ENCODE measurements around the gene C8A. TPM values are rescaled to one million over a fixed set of nuclear protein-coding genes. Genes with fewer than 3 reads are reported as not detected.

Gene C8A
- total RNA-seq, 2 experiments from 2014 or later = not detected

- Mint-ChIP-seq H3K27me3 (no peaks in the 10 kb centered on the region), H3K4me1 (no peaks in the 10 kb centered on the region), H3K27ac (no peak overlapping the region), H3K36me3 (no peaks in the 10 kb centered on the region), H3K9me3 (peaks cover 2% of the 10 kb centered on the region), H3K4me3 (no peak overlapping the region)
- DNase-seq (no peak), ATAC-seq (ENCODE audit: low read depth) (no peak)
- POLR2A ChIA-PET = no interaction called here
These were observed 26.2 kb downstream of the C8A start for GRCh38 chr1:56880774-56881173.

GRCh38 chr1:56881417-56881816 is 26.8 kb downstream of the C8A start:
- no peak overlapping the region for H3K27ac Mint-ChIP-seq
- no peak overlapping the region for H3K4me3 Mint-ChIP-seq
- no peak for DNase-seq
- peaks cover 2% of the 10 kb centered on the region for H3K9me3 Mint-ChIP-seq
- ATAC-seq (ENCODE audit: low read depth) = no peak
- H3K27me3 Mint-ChIP-seq = no peaks in the 10 kb centered on the region
- POLR2A ChIA-PET = no interaction called here
- no peaks in the 10 kb centered on the region for H3K36me3 Mint-ChIP-seq
- H3K4me1 Mint-ChIP-seq = no peaks in the 10 kb centered on the region

GRCh38 chr1:56890229-56890628 is 35.6 kb downstream of the C8A start:
- POLR2A ChIA-PET = no interaction called here
- H3K36me3 Mint-ChIP-seq = no peaks in the 10 kb centered on the region
- H3K4me1 Mint-ChIP-seq = no peaks in the 10 kb centered on the region
- H3K27me3 Mint-ChIP-seq = no peaks in the 10 kb centered on the region
- H3K27ac Mint-ChIP-seq = no peak overlapping the region
- H3K4me3 Mint-ChIP-seq = no peak overlapping the region
- no peak for ATAC-seq (ENCODE audit: low read depth)
- no peaks in the 10 kb centered on the region for H3K9me3 Mint-ChIP-seq
- DNase-seq = no peak

GRCh38 chr1:56894014-56894413 is 39.4 kb downstream of the C8A start:
- DNase-seq (no peak), ATAC-seq (ENCODE audit: low read depth) (no peak)
- no peaks in the 10 kb centered on the region for H3K4me1 Mint-ChIP-seq
- no peak overlapping the region for H3K27ac Mint-ChIP-seq
- no peak overlapping the region for H3K4me3 Mint-ChIP-seq
- POLR2A ChIA-PET = no interaction called here
- no peaks in the 10 kb centered on the region for H3K9me3 Mint-ChIP-seq
- no peaks in the 10 kb centered on the region for H3K27me3 Mint-ChIP-seq
- no peaks in the 10 kb centered on the region for H3K36me3 Mint-ChIP-seq

- POLR2A ChIA-PET = no interaction called here
- H3K9me3 Mint-ChIP-seq = no peaks in the 10 kb centered on the region
- DNase-seq (no peak), ATAC-seq (ENCODE audit: low read depth) (no peak)
- H3K4me3 Mint-ChIP-seq = no peak overlapping the region
- no peaks in the 10 kb centered on the region for H3K4me1 Mint-ChIP-seq
- H3K27me3 Mint-ChIP-seq = no peaks in the 10 kb centered on the region
- H3K27ac Mint-ChIP-seq = no peak overlapping the region
- H3K36me3 Mint-ChIP-seq = no peaks in the 10 kb centered on the region
These were observed 42.8 kb downstream of the C8A start for GRCh38 chr1:56897150-56898004.

GRCh38 chr1:56898005-56898373 is 43.4 kb downstream of the C8A start:
- DNase-seq = no peak
- no peaks in the 10 kb centered on the region for H3K9me3 Mint-ChIP-seq
- no peaks in the 10 kb centered on the region for H3K36me3 Mint-ChIP-seq
- H3K4me1 Mint-ChIP-seq = no peaks in the 10 kb centered on the region
- POLR2A ChIA-PET = no interaction called here
- no peak overlapping the region for H3K4me3 Mint-ChIP-seq
- ATAC-seq (ENCODE audit: low read depth) = no peak
- no peak overlapping the region for H3K27ac Mint-ChIP-seq
- no peaks in the 10 kb centered on the region for H3K27me3 Mint-ChIP-seq

GRCh38 chr1:56898879-56899278 is 44.3 kb downstream of the C8A start:
- ATAC-seq (ENCODE audit: low read depth) (no peak), DNase-seq (no peak)
- no peaks in the 10 kb centered on the region for H3K9me3 Mint-ChIP-seq
- no peak overlapping the region for H3K4me3 Mint-ChIP-seq
- H3K4me1 Mint-ChIP-seq = no peaks in the 10 kb centered on the region
- POLR2A ChIA-PET = no interaction called here
- no peaks in the 10 kb centered on the region for H3K27me3 Mint-ChIP-seq
- H3K27ac Mint-ChIP-seq = no peak overlapping the region
- H3K36me3 Mint-ChIP-seq = no peaks in the 10 kb centered on the region

- no peaks in the 10 kb centered on the region for H3K27me3 Mint-ChIP-seq
- POLR2A ChIA-PET = no interaction called here
- no peak overlapping the region for H3K4me3 Mint-ChIP-seq
- ATAC-seq (ENCODE audit: low read depth) = no peak
- H3K4me1 Mint-ChIP-seq = no peaks in the 10 kb centered on the region
- no peak for DNase-seq
- no peaks in the 10 kb centered on the region for H3K36me3 Mint-ChIP-seq
- H3K9me3 Mint-ChIP-seq = no peaks in the 10 kb centered on the region
- H3K27ac Mint-ChIP-seq = no peak overlapping the region
These were observed 47.1 kb downstream of the C8A start for GRCh38 chr1:56901716-56902115.

- no peak for DNase-seq
- Mint-ChIP-seq H3K27me3 (peaks cover 2% of the 10 kb centered on the region), H3K9me3 (no peaks in the 10 kb centered on the region), H3K27ac (no peak overlapping the region), H3K4me3 (no peak overlapping the region), H3K4me1 (no peaks in the 10 kb centered on the region), H3K36me3 (no peaks in the 10 kb centered on the region)
- POLR2A ChIA-PET = no interaction called here
- no peak for ATAC-seq (ENCODE audit: low read depth)
These were observed 49.2 kb downstream of the C8A start for GRCh38 chr1:56903778-56904177.

- ATAC-seq (ENCODE audit: low read depth) = no peak
- no peak for DNase-seq
- Mint-ChIP-seq H3K27me3 (peaks cover 2% of the 10 kb centered on the region), H3K36me3 (no peaks in the 10 kb centered on the region), H3K27ac (no peak overlapping the region), H3K4me3 (no peak overlapping the region), H3K4me1 (peaks cover 2% of the 10 kb centered on the region), H3K9me3 (no peaks in the 10 kb centered on the region)
- POLR2A ChIA-PET = no interaction called here
These were observed 50.2 kb downstream of the C8A start for GRCh38 chr1:56904663-56905397.

- H3K4me3 Mint-ChIP-seq = no peak overlapping the region
- H3K27ac Mint-ChIP-seq = no peak overlapping the region
- H3K4me1 Mint-ChIP-seq = peaks cover 2% of the 10 kb centered on the region
- H3K9me3 Mint-ChIP-seq = no peaks in the 10 kb centered on the region
- H3K27me3 Mint-ChIP-seq = peaks cover 2% of the 10 kb centered on the region
- ATAC-seq (ENCODE audit: low read depth) = no peak
- H3K36me3 Mint-ChIP-seq = no peaks in the 10 kb centered on the region
- POLR2A ChIA-PET = no interaction called here
- no peak for DNase-seq
These were observed 51.1 kb downstream of the C8A start for GRCh38 chr1:56905667-56906066.

- H3K4me3 Mint-ChIP-seq = no peak overlapping the region
- H3K27ac Mint-ChIP-seq = no peak overlapping the region
These were observed 54.1 kb downstream of the C8A start for GRCh38 chr1:56908619-56909221.

GRCh38 chr1:56910441-56910985 is 55.9 kb downstream of the C8A start:
- DNase-seq (no peak), ATAC-seq (ENCODE audit: low read depth) (no peak)
- Mint-ChIP-seq H3K27me3 (peaks cover 2% of the 10 kb centered on the region), H3K4me3 (no peak overlapping the region), H3K4me1 (peaks cover 2% of the 10 kb centered on the region), H3K9me3 (no peaks in the 10 kb centered on the region), H3K27ac (no peak overlapping the region), H3K36me3 (no peaks in the 10 kb centered on the region)
- POLR2A ChIA-PET = no interaction called here

More at GRCh38 chr1:56908619-56909221, 54.1 kb downstream of the C8A start:
- no peaks in the 10 kb centered on the region for H3K9me3 Mint-ChIP-seq
- no peak for DNase-seq
- peaks cover 2% of the 10 kb centered on the region for H3K4me1 Mint-ChIP-seq
- no peak for ATAC-seq (ENCODE audit: low read depth)
- H3K36me3 Mint-ChIP-seq = no peaks in the 10 kb centered on the region
- POLR2A ChIA-PET = no interaction called here
- H3K27me3 Mint-ChIP-seq = peaks cover 2% of the 10 kb centered on the region
